Lower lobe of right lung (tissue), 2 donors: ENCODE results near the gene MPG. TPM values are rescaled to one million over a fixed set of nuclear protein-coding genes. Genes with fewer than 3 reads are reported as not detected.

Experiments used
- ATAC-seq, 2 donors: fragments of 200-7000 bp; cut with Tn5 transposase; one replicate each; pipeline ENCODE4 v1.9.1; 2020 to 2022; ENCODE audit warnings: mild to moderate bottlenecking in 2 of 2, moderate library complexity in 2 of 2
- DNase-seq: peaks from one replicate; pipeline ENCODE4 v3.0.0-alpha.2; 2020
- H3K27ac ChIP-seq: fragments of 200-600 bp; one replicate; pipeline ENCODE4 v1.8.0; 2022
- H3K27me3 ChIP-seq: fragments of 200-600 bp; one replicate; pipeline ENCODE4 v1.8.0; 2022; ENCODE audit warnings: low read depth
- H3K36me3 ChIP-seq: fragments of 200-600 bp; one replicate; pipeline ENCODE4 v1.8.0; 2022; ENCODE audit warnings: mild to moderate bottlenecking
- H3K4me1 ChIP-seq: fragments of 200-600 bp; one replicate; pipeline ENCODE4 v1.8.0; 2022
- H3K4me3 ChIP-seq: fragments of 200-600 bp; one replicate; pipeline ENCODE4 v1.8.0; 2022; ENCODE audit warnings: mild to moderate bottlenecking
- H3K9me3 ChIP-seq: fragments of 200-600 bp; one replicate; pipeline ENCODE4 v1.8.0; 2022
- CTCF ChIP-seq: fragments of 200-600 bp; IDR thresholded peaks from one replicate; pipeline ENCODE4 v1.8.0; 2022; ENCODE audit warnings: antibody characterized with exemption, mild to moderate bottlenecking
- intact Hi-C: fragments of 100-400 bp; cut with DNase I; formaldehyde crosslinking; loops from one replicate; pipeline ENCODE4 v1.11.0; 2022
- total RNA-seq: library from RNA; stranded (reverse); fragmentation: NEBNext Ultra II Directional; extraction: Animal tissue kit (Norgen Biotek cat#: 25700); gene quantifications from one replicate; pipeline ENCODE4 v1.2.1, GENCODE V29; 2021
- donor health status: DM: no; HTN: yes; CAD: no; lungs with severe emphysema.

MPG gene
- total RNA-seq, 1 donor from 2014 or later: 38.5 TPM

- Histone ChIP-seq H3K4me1 (peaks cover 13% of the 10 kb centered on the region), H3K27me3 (no peaks in the 10 kb centered on the region), H3K9me3 (no peaks in the 10 kb centered on the region), H3K4me3 (no peak overlapping the region), H3K27ac (no peak overlapping the region), H3K36me3 (peaks cover 57% of the 10 kb centered on the region)
- ATAC-seq (peak; percentile 68 to 76), DNase-seq (no peak)
- TF ChIP-seq CTCF: peak; percentile 72
- intact Hi-C loops: no loop called here
Measured at GRCh38 chr16:106623-107324, 28.7 kb downstream of the MPG start.

- intact Hi-C loops: no loop called here
- no peaks in the 10 kb centered on the region for H3K9me3 ChIP-seq
- TF ChIP-seq CTCF: no peak
- peaks cover 72% of the 10 kb centered on the region for H3K36me3 ChIP-seq
- ATAC-seq: no peak
- DNase-seq: no peak
- H3K4me3 ChIP-seq: no peak overlapping the region
- no peak overlapping the region for H3K27ac ChIP-seq
- no peaks in the 10 kb centered on the region for H3K27me3 ChIP-seq
- peaks cover 7% of the 10 kb centered on the region for H3K4me1 ChIP-seq
Measured at GRCh38 chr16:112153-112840, 34.3 kb downstream of the MPG start.

- intact Hi-C loops: no loop called here
- peaks cover 57% of the 10 kb centered on the region for H3K36me3 ChIP-seq
- DNase-seq: no peak
- peaks cover 7% of the 10 kb centered on the region for H3K4me1 ChIP-seq
- H3K4me3 ChIP-seq: no peak overlapping the region
- no peaks in the 10 kb centered on the region for H3K27me3 ChIP-seq
- H3K9me3 ChIP-seq: no peaks in the 10 kb centered on the region
- no peak overlapping the region for H3K27ac ChIP-seq
- TF ChIP-seq CTCF: no peak
- ATAC-seq: no peak
Measured at GRCh38 chr16:114327-114726, 36.3 kb downstream of the MPG start.

GRCh38 chr16:116015-116414 is 38.0 kb downstream of the MPG start:
- ATAC-seq: no peak
- H3K4me1 ChIP-seq: peaks cover 7% of the 10 kb centered on the region
- no peak for DNase-seq
- H3K36me3 ChIP-seq: peaks cover 46% of the 10 kb centered on the region
- no peak overlapping the region for H3K4me3 ChIP-seq
- H3K27ac ChIP-seq: no peak overlapping the region
- no peak for TF ChIP-seq CTCF
- no peaks in the 10 kb centered on the region for H3K9me3 ChIP-seq
- intact Hi-C loops: no loop called here
- no peaks in the 10 kb centered on the region for H3K27me3 ChIP-seq

- ATAC-seq (peak; percentile 89), DNase-seq (peak; percentile 81)
- H3K27me3 ChIP-seq: no peaks in the 10 kb centered on the region
- no peaks in the 10 kb centered on the region for H3K9me3 ChIP-seq
- H3K36me3 ChIP-seq: peaks cover 34% of the 10 kb centered on the region
- H3K4me3 ChIP-seq: no peak overlapping the region
- intact Hi-C loops: no loop called here
- H3K4me1 ChIP-seq: peaks cover 7% of the 10 kb centered on the region
- peak; percentile 76 for TF ChIP-seq CTCF
- no peak overlapping the region for H3K27ac ChIP-seq
Measured at GRCh38 chr16:117379-118365, 39.6 kb downstream of the MPG start.
